Upper lobe of right lung (tissue), 1 donor: Measurements from ENCODE around the gene UBL4A. TPM values are rescaled to one million over a fixed set of nuclear protein-coding genes. Genes with fewer than 3 reads are reported as not detected.

Experiments used
- ATAC-seq: fragments of 200-7000 bp; cut with Tn5 transposase; one replicate; pipeline ENCODE4 v1.9.1; 2020; ENCODE audit warnings: mild to moderate bottlenecking, moderate library complexity
- DNase-seq: peaks from one replicate; pipeline ENCODE4 v3.0.0-alpha.2; 2020
- H3K27ac ChIP-seq: fragments of 200-600 bp; one replicate; pipeline ENCODE4 v1.8.0; 2022
- H3K27me3 ChIP-seq: fragments of 200-600 bp; one replicate; pipeline ENCODE4 v1.8.0; 2022; ENCODE audit warnings: mild to moderate bottlenecking
- H3K36me3 ChIP-seq: fragments of 200-600 bp; one replicate; pipeline ENCODE4 v1.8.0; 2022
- H3K4me1 ChIP-seq: fragments of 200-600 bp; one replicate; pipeline ENCODE4 v1.8.0; 2022
- H3K4me3 ChIP-seq: fragments of 200-600 bp; one replicate; pipeline ENCODE4 v1.8.0; 2022; ENCODE audit warnings: mild to moderate bottlenecking
- H3K9me3 ChIP-seq: fragments of 200-600 bp; one replicate; pipeline ENCODE4 v1.8.0; 2022
- intact Hi-C: fragments of 100-400 bp; cut with DNase I; formaldehyde crosslinking; loops from one replicate; pipeline ENCODE4 v1.11.0; 2022
- total RNA-seq: library from RNA; stranded (reverse); fragmentation: NEBNext Ultra II Directional; extraction: Animal tissue kit (Norgen Biotek cat#: 25700); gene quantifications from one replicate; pipeline ENCODE4 v1.2.1, GENCODE V29; 2021
- TF ChIP-seq, protein P1 (sequence below): fragments of 200-600 bp; IDR thresholded peaks from one replicate; pipeline ENCODE4 v1.8.0; 2022; ENCODE audit warnings: antibody characterized with exemption
- donor health status: DM: no; HTN: yes; CAD: no; lungs with severe emphysema.

UBL4A gene
- total RNA-seq, 1 donor from 2014 or later, result 33.8 TPM

DNA sequence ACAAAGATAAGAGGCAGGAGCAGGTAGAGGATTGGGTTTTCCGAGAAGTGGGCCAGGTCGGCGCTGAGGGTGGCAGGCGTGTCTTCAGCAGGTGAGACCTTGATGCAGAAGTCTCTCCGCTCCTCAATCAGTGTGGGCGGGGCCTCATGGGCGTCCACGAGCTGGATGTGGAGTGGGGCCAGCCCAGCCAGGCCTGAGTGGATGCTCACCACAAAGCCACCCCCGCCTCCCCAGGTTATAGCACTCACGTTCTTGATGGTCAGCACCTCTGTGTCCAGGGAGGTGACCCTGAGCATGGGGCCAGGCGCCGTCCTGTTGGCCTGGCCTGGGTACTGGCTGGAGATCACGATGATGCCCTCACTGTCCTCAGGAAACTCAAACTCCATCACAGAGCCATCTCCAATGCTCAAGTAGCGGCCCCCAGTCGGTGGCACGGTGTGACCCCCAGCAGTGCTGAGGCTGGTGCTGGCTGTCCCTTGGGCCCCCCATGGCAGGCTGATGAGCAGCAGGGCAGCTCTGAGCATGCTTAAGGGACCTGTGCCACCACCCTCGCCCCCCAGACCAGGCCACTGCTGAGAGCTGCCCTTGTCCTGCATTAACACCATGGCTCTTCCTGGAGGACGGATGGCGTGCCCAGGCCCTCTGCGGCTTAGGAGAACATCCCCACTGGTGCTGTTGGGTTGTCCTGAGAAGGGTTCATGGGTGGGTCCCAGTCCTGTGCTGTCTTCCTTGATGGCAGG, 2.1 kb upstream of the UBL4A start:
- Histone ChIP-seq H3K4me1 (peaks cover 5% of the 10 kb centered on the region), H3K27me3 (no peaks in the 10 kb centered on the region), H3K4me3 (no peak overlapping the region), H3K36me3 (no peaks in the 10 kb centered on the region), H3K27ac (no peak overlapping the region), H3K9me3 (no peaks in the 10 kb centered on the region)
- TF ChIP-seq, protein P1, sequence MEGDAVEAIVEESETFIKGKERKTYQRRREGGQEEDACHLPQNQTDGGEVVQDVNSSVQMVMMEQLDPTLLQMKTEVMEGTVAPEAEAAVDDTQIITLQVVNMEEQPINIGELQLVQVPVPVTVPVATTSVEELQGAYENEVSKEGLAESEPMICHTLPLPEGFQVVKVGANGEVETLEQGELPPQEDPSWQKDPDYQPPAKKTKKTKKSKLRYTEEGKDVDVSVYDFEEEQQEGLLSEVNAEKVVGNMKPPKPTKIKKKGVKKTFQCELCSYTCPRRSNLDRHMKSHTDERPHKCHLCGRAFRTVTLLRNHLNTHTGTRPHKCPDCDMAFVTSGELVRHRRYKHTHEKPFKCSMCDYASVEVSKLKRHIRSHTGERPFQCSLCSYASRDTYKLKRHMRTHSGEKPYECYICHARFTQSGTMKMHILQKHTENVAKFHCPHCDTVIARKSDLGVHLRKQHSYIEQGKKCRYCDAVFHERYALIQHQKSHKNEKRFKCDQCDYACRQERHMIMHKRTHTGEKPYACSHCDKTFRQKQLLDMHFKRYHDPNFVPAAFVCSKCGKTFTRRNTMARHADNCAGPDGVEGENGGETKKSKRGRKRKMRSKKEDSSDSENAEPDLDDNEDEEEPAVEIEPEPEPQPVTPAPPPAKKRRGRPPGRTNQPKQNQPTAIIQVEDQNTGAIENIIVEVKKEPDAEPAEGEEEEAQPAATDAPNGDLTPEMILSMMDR, result no peak
- DNase-seq, result no peak
- intact Hi-C loops, result no loop called here
- no peak for ATAC-seq

DNA sequence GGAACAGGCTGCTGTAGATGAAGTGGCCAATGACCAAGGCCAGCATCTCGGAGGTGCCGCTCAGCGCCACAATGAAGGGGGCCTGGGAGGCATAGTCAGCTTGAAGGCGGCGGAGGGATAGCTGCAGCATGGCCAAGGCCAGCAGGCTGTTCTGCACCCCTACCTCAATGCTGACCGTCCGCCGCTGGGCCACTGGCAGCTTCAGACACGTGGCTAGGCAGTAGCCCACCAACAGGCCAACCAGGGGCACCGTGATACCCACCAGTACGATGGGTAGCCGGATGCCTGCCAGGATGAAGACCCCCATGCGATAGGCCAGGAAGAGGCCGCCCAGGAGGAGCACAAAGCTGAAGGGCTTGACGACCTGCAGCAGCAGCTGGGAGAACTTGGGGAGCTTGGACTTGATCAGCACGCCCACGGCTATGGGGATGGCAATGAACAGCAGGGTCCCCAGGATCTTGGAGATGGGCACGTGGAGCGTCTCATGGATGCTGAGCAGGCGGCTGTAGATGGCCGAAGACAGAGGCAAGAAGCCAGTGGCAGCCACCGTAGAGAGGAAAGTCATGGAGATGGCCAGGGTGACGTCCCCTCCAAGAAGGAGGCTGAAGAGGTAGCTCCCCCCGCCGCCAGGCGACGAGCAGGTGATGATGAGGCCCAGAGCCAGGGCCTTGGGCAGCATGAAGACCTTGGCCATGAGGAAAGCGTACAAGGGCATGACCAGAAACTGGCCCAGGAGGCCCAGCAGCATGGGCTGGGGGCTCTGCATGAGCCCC, 1.3 kb upstream of the UBL4A start:
- no peak overlapping the region for H3K27ac ChIP-seq
- no peak overlapping the region for H3K4me3 ChIP-seq
- H3K36me3 ChIP-seq, result no peaks in the 10 kb centered on the region
- TF ChIP-seq, protein P1, result no peak
- ATAC-seq (no peak), DNase-seq (no peak)
- H3K27me3 ChIP-seq, result no peaks in the 10 kb centered on the region
- intact Hi-C loops, result no loop called here
- H3K9me3 ChIP-seq, result no peaks in the 10 kb centered on the region
- peaks cover 5% of the 10 kb centered on the region for H3K4me1 ChIP-seq

DNA sequence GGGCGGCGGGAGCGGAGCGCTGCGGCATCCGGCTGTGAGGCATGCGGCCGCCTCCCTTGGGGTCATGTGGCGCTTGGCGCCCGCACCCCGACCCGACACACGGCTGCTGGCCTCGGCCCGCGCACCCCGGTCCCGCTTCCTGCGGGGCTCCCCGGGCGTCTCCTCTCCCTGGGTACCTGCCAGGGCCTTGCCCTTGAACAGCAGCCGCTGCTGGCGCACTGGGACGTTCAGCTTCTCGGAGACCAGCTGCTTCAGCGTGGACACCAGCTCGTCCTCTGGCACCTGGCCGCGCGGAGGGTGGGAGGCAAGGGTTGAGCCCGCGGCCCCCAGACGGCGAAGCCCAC, 391 bp downstream of the UBL4A start:
- peak overlapping the region; percentile 73 for H3K27ac ChIP-seq
- no peak for ATAC-seq

DNA sequence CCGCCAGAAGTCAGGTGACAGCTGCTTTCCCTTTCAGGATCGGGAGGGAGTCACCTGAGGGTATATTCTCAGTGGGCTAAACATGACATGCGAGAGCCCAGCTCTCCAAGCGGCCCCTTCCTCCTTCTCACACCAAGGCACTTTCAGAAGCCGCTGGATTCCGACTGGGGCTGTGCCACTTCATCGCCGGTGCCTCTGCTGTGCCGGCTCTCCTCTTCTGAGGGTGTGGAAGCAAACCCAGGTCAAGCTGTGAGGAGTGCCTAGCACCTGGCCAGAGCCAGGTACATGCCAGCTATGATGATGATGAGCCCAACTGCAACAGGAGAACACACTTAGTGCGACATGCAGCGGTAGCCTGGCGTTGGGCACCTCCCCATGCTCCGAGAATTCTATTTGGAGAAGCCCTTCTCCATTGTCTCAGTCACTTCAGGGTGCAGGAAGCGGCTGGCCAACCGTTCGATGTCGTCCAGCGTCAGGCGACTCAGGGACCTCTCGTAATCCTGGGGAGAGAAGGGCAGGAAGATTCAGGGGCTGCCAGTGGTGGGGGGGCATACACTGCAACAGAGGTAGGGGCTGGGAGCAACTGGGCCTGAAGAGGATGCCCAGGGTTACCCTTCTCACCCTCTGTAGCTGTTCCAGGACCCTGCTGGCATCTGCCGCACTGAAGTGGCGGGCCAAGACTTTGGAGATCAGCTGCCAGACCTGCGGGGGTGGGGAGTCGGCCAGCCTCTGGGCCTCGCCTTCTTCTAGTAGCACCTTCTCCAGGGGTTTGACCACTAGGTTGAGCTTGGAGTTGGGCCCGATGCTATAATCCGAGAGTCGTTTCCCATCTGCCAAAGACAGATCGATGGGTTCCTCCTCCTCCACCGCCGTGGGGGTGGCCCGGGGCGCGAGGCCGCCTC, 1.0 kb downstream of the UBL4A start:
- ATAC-seq, result no peak
- intact Hi-C loops, result no loop called here
- H3K27ac ChIP-seq, result peak overlapping the region; percentile 73
- H3K36me3 ChIP-seq, result no peaks in the 10 kb centered on the region
- no peaks in the 10 kb centered on the region for H3K27me3 ChIP-seq
- H3K4me1 ChIP-seq, result peaks cover 5% of the 10 kb centered on the region
- peak overlapping the region; percentile 62 for H3K4me3 ChIP-seq
- DNase-seq, result no peak
- TF ChIP-seq, protein P1, result no peak
- no peaks in the 10 kb centered on the region for H3K9me3 ChIP-seq

More for the DNA sequence above, 391 bp downstream of the UBL4A start:
- no peaks in the 10 kb centered on the region for H3K27me3 ChIP-seq
- DNase-seq, result peak; percentile 70
- intact Hi-C loops, result no loop called here
- peak overlapping the region; percentile 62 for H3K4me3 ChIP-seq
- peaks cover 5% of the 10 kb centered on the region for H3K4me1 ChIP-seq
- no peaks in the 10 kb centered on the region for H3K9me3 ChIP-seq
- no peaks in the 10 kb centered on the region for H3K36me3 ChIP-seq
- TF ChIP-seq, protein P1, result no peak

DNA sequence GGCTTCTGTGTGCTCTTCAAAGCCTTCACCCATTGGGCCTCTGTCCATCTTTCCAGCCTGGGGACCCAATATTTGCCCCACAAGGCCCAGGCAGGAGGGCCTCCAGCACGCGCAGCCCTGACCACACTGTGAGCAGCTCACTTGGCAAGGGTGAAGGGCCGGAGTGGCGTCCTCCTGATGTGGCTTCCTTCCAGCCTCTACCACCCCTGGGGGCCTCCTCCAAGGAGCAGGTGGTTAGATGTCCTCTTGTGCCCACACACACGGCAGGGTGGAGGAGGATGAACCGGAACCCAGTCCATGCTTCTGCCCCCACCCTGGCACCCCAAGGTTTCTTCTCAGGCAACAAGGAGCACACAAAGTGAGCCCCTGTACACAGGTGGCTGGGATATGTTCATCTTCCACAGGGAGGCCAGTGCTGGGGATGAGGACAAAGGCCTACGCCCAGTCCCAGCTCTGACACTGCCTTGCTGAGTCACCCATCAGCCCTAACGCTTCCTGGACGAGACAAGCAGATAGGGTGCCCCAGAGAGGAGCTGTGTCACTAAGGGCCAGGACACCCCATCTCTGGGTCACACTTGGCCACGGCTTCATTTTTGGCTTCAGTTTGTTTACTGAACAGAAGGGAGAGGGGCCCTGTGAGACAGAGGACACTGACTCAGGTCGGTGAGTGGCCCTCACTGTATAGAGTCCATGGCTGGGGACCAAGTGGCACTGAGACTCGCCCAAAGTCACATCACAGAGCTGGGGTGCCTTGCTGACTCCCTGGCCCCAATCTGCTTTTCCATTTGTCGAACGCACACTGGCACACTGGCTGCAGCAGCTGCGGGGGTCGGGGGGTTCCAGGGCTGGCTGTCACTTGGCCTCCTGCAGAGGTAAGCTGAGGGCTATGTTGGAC, 1.9 kb downstream of the UBL4A start:
- Histone ChIP-seq H3K27me3 (no peaks in the 10 kb centered on the region), H3K4me3 (no peak overlapping the region), H3K36me3 (no peaks in the 10 kb centered on the region), H3K27ac (no peak overlapping the region), H3K9me3 (no peaks in the 10 kb centered on the region), H3K4me1 (peaks cover 5% of the 10 kb centered on the region)
- DNase-seq (peak; percentile 23), ATAC-seq (no peak)
- intact Hi-C loops, result no loop called here
- TF ChIP-seq, protein P1, result no peak
